Osteoblast (primary cell): ENCODE results near the gene TFIP11. TPM values are rescaled to one million over a fixed set of nuclear protein-coding genes. Genes with fewer than 3 reads are reported as not detected.
A peak's percentile ranks its signal among the peaks of the same experiment; 100 is the strongest.

Experiments
- DNase-seq: peaks from one replicate; pipeline ENCODE4 v3.0.0; 2011; ENCODE audit warnings: low spot score, mixed read lengths; ENCODE audit not compliant: insufficient read length; ENCODE audit errors: missing footprints
- H2AFZ ChIP-seq: 2 replicates; pipeline ENCODE4 v1.6.0; 2011; ENCODE audit warnings: mild to moderate bottlenecking, low read length
- H3K27ac ChIP-seq: 2 replicates; pipeline ENCODE4 v1.5.1; 2011; ENCODE audit warnings: mild to moderate bottlenecking, low read depth, low read length, moderate library complexity
- H3K27me3 ChIP-seq: 2 replicates; pipeline ENCODE4 v1.6.0; 2012; ENCODE audit warnings: mild to moderate bottlenecking, control low read depth, inconsistent platforms, low read length, moderate library complexity; ENCODE audit not compliant: insufficient read depth
- H3K36me3 ChIP-seq: 2 replicates; pipeline ENCODE4 v1.5.1; 2011; ENCODE audit warnings: mild to moderate bottlenecking, low read length, control low read depth, moderate library complexity; ENCODE audit not compliant: insufficient read depth
- H3K4me1 ChIP-seq: 2 replicates; pipeline ENCODE4 v1.5.1; 2011; ENCODE audit warnings: mild to moderate bottlenecking, low read length, control low read depth, moderate library complexity; ENCODE audit not compliant: insufficient read depth
- H3K4me2 ChIP-seq: 2 replicates; pipeline ENCODE4 v1.6.0; 2011; ENCODE audit warnings: mild to moderate bottlenecking, low read length; ENCODE audit not compliant: insufficient read depth
- H3K4me3 ChIP-seq: fragments of 200-600 bp; sonication (generic); 3 replicates; pipeline ENCODE4 v1.5.1; 2012; ENCODE audit warnings: mild to moderate bottlenecking, low read length, inconsistent platforms; ENCODE audit not compliant: insufficient read depth
- H3K79me2 ChIP-seq: 2 replicates; pipeline ENCODE4 v1.6.0; 2012; ENCODE audit warnings: mild to moderate bottlenecking, low read length, control low read depth, inconsistent platforms; ENCODE audit not compliant: insufficient read depth
- H3K9me3 ChIP-seq: 2 replicates; pipeline ENCODE4 v1.5.1; 2011; ENCODE audit warnings: low read depth, low read length, control low read depth
- H4K20me1 ChIP-seq: 2 replicates; pipeline ENCODE4 v1.6.0; 2012; ENCODE audit warnings: mild to moderate bottlenecking, low read length, control low read depth; ENCODE audit not compliant: insufficient read depth
- total RNA-seq: library from RNA; depleted of rRNA; stranded (reverse); fragments of >200 nt; gene quantifications from 2 replicates; pipeline ENCODE4 v1.2.3, GENCODE V29; 2012
- TF ChIP-seq, protein P1 (sequence below): IDR thresholded peaks from 2 replicates; pipeline ENCODE4 v1.5.1; 2011; ENCODE audit warnings: mild to moderate bottlenecking, low read depth, low read length, moderate library complexity; ENCODE audit errors: extremely low read depth

TFIP11 gene
- total RNA-seq, 1 donor: 34.7 TPM

DNA sequence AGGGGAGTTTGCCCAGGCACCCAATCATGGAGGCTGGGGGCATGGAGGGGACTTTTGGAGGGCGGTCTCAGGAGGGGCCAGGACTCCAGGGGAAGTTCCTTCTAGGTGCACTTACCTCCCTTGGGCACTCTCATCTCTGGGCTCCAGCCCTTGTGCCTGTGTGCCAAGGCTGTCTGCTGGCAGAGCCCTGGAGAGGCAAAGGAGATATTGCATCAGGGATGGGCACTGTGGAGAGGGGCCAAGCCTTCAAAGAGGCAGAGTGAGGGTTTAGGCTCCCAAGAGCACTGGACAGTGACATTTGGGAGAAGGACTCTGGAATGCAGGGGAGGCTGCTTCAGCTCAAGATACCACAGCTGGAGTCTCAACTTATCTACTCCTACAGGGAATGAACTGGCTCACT is 32.2 kb upstream of the TFIP11 start:
- H3K4me2 ChIP-seq: no peak overlapping the region
- H3K79me2 ChIP-seq: peaks cover 83% of the 10 kb centered on the region
- no peak for DNase-seq
- no peak overlapping the region for H3K4me3 ChIP-seq
- H4K20me1 ChIP-seq: peaks cover 24% of the 10 kb centered on the region
- no peaks in the 10 kb centered on the region for H3K9me3 ChIP-seq
- H3K27ac ChIP-seq: no peak overlapping the region
- H2AFZ ChIP-seq: no peak overlapping the region
- peaks cover 36% of the 10 kb centered on the region for H3K36me3 ChIP-seq
- no peaks in the 10 kb centered on the region for H3K4me1 ChIP-seq
- H3K27me3 ChIP-seq: no peaks in the 10 kb centered on the region
- TF ChIP-seq, protein P1, sequence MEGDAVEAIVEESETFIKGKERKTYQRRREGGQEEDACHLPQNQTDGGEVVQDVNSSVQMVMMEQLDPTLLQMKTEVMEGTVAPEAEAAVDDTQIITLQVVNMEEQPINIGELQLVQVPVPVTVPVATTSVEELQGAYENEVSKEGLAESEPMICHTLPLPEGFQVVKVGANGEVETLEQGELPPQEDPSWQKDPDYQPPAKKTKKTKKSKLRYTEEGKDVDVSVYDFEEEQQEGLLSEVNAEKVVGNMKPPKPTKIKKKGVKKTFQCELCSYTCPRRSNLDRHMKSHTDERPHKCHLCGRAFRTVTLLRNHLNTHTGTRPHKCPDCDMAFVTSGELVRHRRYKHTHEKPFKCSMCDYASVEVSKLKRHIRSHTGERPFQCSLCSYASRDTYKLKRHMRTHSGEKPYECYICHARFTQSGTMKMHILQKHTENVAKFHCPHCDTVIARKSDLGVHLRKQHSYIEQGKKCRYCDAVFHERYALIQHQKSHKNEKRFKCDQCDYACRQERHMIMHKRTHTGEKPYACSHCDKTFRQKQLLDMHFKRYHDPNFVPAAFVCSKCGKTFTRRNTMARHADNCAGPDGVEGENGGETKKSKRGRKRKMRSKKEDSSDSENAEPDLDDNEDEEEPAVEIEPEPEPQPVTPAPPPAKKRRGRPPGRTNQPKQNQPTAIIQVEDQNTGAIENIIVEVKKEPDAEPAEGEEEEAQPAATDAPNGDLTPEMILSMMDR: no peak

DNA sequence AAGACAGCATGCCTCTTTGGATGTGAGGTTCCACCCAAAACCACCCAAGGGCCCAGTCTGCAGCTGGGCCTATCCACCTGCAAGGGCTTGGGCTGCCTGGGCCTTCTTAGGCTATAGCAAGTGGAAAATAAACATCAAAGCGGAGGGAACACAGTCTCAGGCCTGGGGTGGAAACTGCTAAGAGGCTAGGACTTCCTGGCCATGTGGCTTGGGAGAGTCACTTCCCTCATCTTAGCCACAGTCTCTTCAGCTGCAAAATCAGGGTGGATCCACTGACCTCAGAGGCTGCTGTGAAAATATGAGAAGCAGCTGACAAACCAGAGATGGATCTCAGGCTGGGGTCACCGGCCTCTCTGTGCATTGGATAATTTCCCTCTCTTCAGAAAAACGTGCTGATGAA is 30.6 kb upstream of the TFIP11 start:
- H4K20me1 ChIP-seq: peaks cover 27% of the 10 kb centered on the region
- H3K36me3 ChIP-seq: peaks cover 49% of the 10 kb centered on the region
- no peak overlapping the region for H3K4me3 ChIP-seq
- H3K27ac ChIP-seq: no peak overlapping the region
- H3K4me1 ChIP-seq: no peaks in the 10 kb centered on the region
- no peak overlapping the region for H2AFZ ChIP-seq
- H3K4me2 ChIP-seq: no peak overlapping the region
- H3K27me3 ChIP-seq: no peaks in the 10 kb centered on the region
- H3K9me3 ChIP-seq: no peaks in the 10 kb centered on the region
- DNase-seq: peak; percentile 88
- TF ChIP-seq, protein P1: no peak
- peaks cover 77% of the 10 kb centered on the region for H3K79me2 ChIP-seq

DNA sequence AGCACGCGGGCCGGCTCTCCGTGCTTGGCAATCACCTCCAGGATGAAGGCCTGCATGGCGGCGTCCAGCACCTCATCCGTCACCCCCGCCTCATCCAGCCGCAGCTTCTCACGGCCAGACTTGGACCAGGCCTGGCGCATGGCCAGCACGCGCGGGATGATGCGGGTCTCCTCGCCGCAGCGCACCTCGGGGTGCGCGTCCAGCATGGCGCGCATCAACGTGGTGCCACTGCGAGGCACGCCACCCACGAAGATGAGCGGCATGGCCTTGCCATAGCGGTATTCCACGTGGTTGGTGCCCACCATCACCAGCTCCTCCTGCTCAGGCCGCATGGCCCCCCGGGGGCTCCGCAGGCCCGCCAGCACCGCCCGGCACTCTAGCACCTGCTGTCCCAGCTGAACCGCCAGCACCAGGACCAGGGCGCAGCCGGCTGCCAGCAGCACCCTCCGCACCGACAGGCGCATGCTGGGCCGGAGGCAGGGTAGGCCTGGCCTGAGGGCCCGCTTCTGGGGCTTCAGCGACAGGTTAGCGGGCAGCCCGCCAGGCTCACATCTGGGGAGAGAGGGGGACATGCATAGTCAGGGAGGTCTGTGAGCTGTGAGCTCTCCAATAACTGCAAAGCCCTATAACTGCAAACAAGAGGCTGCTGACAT is 29.0 kb upstream of the TFIP11 start:
- Histone ChIP-seq H3K4me1 (no peaks in the 10 kb centered on the region), H3K4me3 (no peak overlapping the region), H3K4me2 (no peak overlapping the region), H4K20me1 (peaks cover 21% of the 10 kb centered on the region), H3K27ac (no peak overlapping the region), H3K36me3 (peaks cover 53% of the 10 kb centered on the region), H3K79me2 (peaks cover 73% of the 10 kb centered on the region), H2AFZ (no peak overlapping the region), H3K27me3 (no peaks in the 10 kb centered on the region), H3K9me3 (no peaks in the 10 kb centered on the region)
- DNase-seq: no peak
- TF ChIP-seq, protein P1: no peak

- Histone ChIP-seq H3K4me1 (no peaks in the 10 kb centered on the region), H4K20me1 (peaks cover 21% of the 10 kb centered on the region), H3K9me3 (no peaks in the 10 kb centered on the region), H3K4me2 (no peak overlapping the region), H3K36me3 (peaks cover 65% of the 10 kb centered on the region), H2AFZ (no peak overlapping the region), H3K79me2 (peaks cover 66% of the 10 kb centered on the region), H3K27me3 (no peaks in the 10 kb centered on the region), H3K27ac (no peak overlapping the region), H3K4me3 (no peak overlapping the region)
- DNase-seq: no peak
- TF ChIP-seq, protein P1: no peak
Observed at GRCh38 chr22:26540119-26540518, 27.8 kb upstream of the TFIP11 start.
